ENCODE results near the gene ANGEL2. TPM values are rescaled to one million over a fixed set of nuclear protein-coding genes. Genes with fewer than 3 reads are reported as not detected.

Gene ANGEL2
- 10 to 100 TPM; 44.2 to 56.4 TPM for total RNA-seq

- Mint-ChIP-seq H3K36me3 (peaks cover 25% of the 10 kb centered on the region), H3K4me1 (peaks cover 34% of the 10 kb centered on the region), H3K27ac (peak within 1 kb of the TSS; percentile 97), H3K4me3 (peak within 1 kb of the TSS; percentile 95), H3K27me3 (peaks cover 6% of the 10 kb centered on the region), H3K9me3 (ENCODE audit: low read depth) (no peaks in the 10 kb centered on the region)
- peak; percentile 98 for ATAC-seq
- peak; percentile 98 for DNase-seq
- CTCF ChIA-PET = interaction anchor here (1.0 to 1.5 kb wide), 5 partner anchors 10 to 560 kb away, joined by 3 read pairs; no protein-coding TSS in a partner anchor
Observed at GRCh38 chr1:213015099-213016050, at the start of gene ANGEL2. ANGEL2 (minus strand) TSS chr1:213015867; CDS start chr1:213015671, 196 bp downstream.

GRCh38 chr1:213061263-213061662 lies 45.6 kb upstream of the ANGEL2 start:
- peaks cover 6% of the 10 kb centered on the region for H3K36me3 Mint-ChIP-seq
- H3K4me1 Mint-ChIP-seq = no peaks in the 10 kb centered on the region
- no peak overlapping the region for H3K4me3 Mint-ChIP-seq
- H3K27ac Mint-ChIP-seq = no peak overlapping the region
- peaks cover 2% of the 10 kb centered on the region for H3K9me3 Mint-ChIP-seq (ENCODE audit: low read depth)
- no peaks in the 10 kb centered on the region for H3K27me3 Mint-ChIP-seq
- DNase-seq = no peak
- ATAC-seq = no peak
- CTCF ChIA-PET = no interaction called here

GRCh38 chr1:213060836-213061235 lies 45.2 kb upstream of the ANGEL2 start:
- CTCF ChIA-PET = no interaction called here

GRCh38 chr1:213057264-213058059 lies 41.8 kb upstream of the ANGEL2 start:
- Mint-ChIP-seq H3K36me3 (peaks cover 11% of the 10 kb centered on the region), H3K4me3 (no peak overlapping the region), H3K27ac (no peak overlapping the region), H3K9me3 (ENCODE audit: low read depth) (peaks cover 2% of the 10 kb centered on the region), H3K27me3 (no peaks in the 10 kb centered on the region), H3K4me1 (peaks cover 11% of the 10 kb centered on the region)
- DNase-seq = no peak
- no peak for ATAC-seq
- CTCF ChIA-PET = no interaction called here

More at GRCh38 chr1:213060836-213061235, 45.2 kb upstream of the ANGEL2 start:
- DNase-seq (no peak), ATAC-seq (no peak)
- no peaks in the 10 kb centered on the region for H3K4me1 Mint-ChIP-seq
- H3K9me3 Mint-ChIP-seq (ENCODE audit: low read depth) = peaks cover 2% of the 10 kb centered on the region
- no peak overlapping the region for H3K27ac Mint-ChIP-seq
- no peak overlapping the region for H3K4me3 Mint-ChIP-seq
- no peaks in the 10 kb centered on the region for H3K27me3 Mint-ChIP-seq
- peaks cover 6% of the 10 kb centered on the region for H3K36me3 Mint-ChIP-seq

- peaks cover 19% of the 10 kb centered on the region for H3K4me1 Mint-ChIP-seq
- H3K9me3 Mint-ChIP-seq (ENCODE audit: low read depth) = peaks cover 2% of the 10 kb centered on the region
- no peak overlapping the region for H3K27ac Mint-ChIP-seq
- H3K27me3 Mint-ChIP-seq = no peaks in the 10 kb centered on the region
- H3K36me3 Mint-ChIP-seq = peaks cover 12% of the 10 kb centered on the region
- CTCF ChIA-PET = no interaction called here
- ATAC-seq = no peak
- no peak for DNase-seq
- H3K4me3 Mint-ChIP-seq = no peak overlapping the region
Observed at GRCh38 chr1:213055767-213056166, 40.1 kb upstream of the ANGEL2 start.

- peaks cover 8% of the 10 kb centered on the region for H3K9me3 Mint-ChIP-seq (ENCODE audit: low read depth)
Observed at GRCh38 chr1:213054733-213055591, 39.3 kb upstream of the ANGEL2 start.

GRCh38 chr1:213054142-213054541 lies 38.5 kb upstream of the ANGEL2 start:
- Mint-ChIP-seq H3K36me3 (peaks cover 19% of the 10 kb centered on the region), H3K27me3 (peaks cover 2% of the 10 kb centered on the region), H3K4me1 (peaks cover 28% of the 10 kb centered on the region), H3K4me3 (no peak overlapping the region), H3K9me3 (ENCODE audit: low read depth) (peaks cover 7% of the 10 kb centered on the region), H3K27ac (no peak overlapping the region)
- DNase-seq (no peak), ATAC-seq (no peak)
- CTCF ChIA-PET = no interaction called here

More at GRCh38 chr1:213054733-213055591, 39.3 kb upstream of the ANGEL2 start:
- ATAC-seq (no peak), DNase-seq (no peak)
- Mint-ChIP-seq H3K36me3 (peaks cover 20% of the 10 kb centered on the region), H3K4me3 (no peak overlapping the region), H3K27ac (no peak overlapping the region), H3K27me3 (no peaks in the 10 kb centered on the region), H3K4me1 (peaks cover 28% of the 10 kb centered on the region)
- CTCF ChIA-PET = no interaction called here

GRCh38 chr1:213053455-213053854 lies 37.8 kb upstream of the ANGEL2 start:
- ATAC-seq (no peak), DNase-seq (no peak)
- Mint-ChIP-seq H3K36me3 (peaks cover 19% of the 10 kb centered on the region), H3K4me3 (no peak overlapping the region), H3K4me1 (peaks cover 28% of the 10 kb centered on the region), H3K27me3 (peaks cover 4% of the 10 kb centered on the region), H3K9me3 (ENCODE audit: low read depth) (peaks cover 6% of the 10 kb centered on the region), H3K27ac (no peak overlapping the region)
- CTCF ChIA-PET = no interaction called here

- Mint-ChIP-seq H3K27me3 (peaks cover 11% of the 10 kb centered on the region), H3K4me1 (peaks cover 28% of the 10 kb centered on the region), H3K4me3 (peak overlapping the region; percentile 91), H3K9me3 (ENCODE audit: low read depth) (peaks cover 6% of the 10 kb centered on the region), H3K27ac (peak overlapping the region; percentile 88), H3K36me3 (peaks cover 19% of the 10 kb centered on the region)
- CTCF ChIA-PET = interaction anchor here (1.3 to 1.8 kb wide), 2 partner anchors 19 to 49 kb away, joined by 4 to 7 read pairs; no protein-coding TSS in a partner anchor
- no peak for ATAC-seq
- no peak for DNase-seq
Observed at GRCh38 chr1:213051881-213052202, 36.2 kb upstream of the ANGEL2 start.

- peak; percentile 90 for DNase-seq
- CTCF ChIA-PET = interaction anchor here (1.0 to 1.8 kb wide), 3 partner anchors 19 to 48 kb away, joined by 3 to 7 read pairs (median 4); no protein-coding TSS in a partner anchor
- peaks cover 28% of the 10 kb centered on the region for H3K4me1 Mint-ChIP-seq
- H3K27ac Mint-ChIP-seq = peak within 1 kb of the TSS; percentile 88
- ATAC-seq = peak; percentile 98
- H3K36me3 Mint-ChIP-seq = peaks cover 19% of the 10 kb centered on the region
- H3K27me3 Mint-ChIP-seq = peaks cover 11% of the 10 kb centered on the region
- peak within 1 kb of the TSS; percentile 91 for H3K4me3 Mint-ChIP-seq
- peaks cover 6% of the 10 kb centered on the region for H3K9me3 Mint-ChIP-seq (ENCODE audit: low read depth)
Observed at GRCh38 chr1:213051127-213051880, 35.6 kb upstream of the ANGEL2 start, which contains the start of gene RPS6KC1. RPS6KC1 (plus strand) TSS chr1:213051241; CDS start chr1:213051405, 164 bp downstream.

GRCh38 chr1:213050745-213051126 lies 35.1 kb upstream of the ANGEL2 start:
- H3K4me1 Mint-ChIP-seq = peaks cover 27% of the 10 kb centered on the region
- ATAC-seq (peak; percentile 46), DNase-seq (no peak)
- CTCF ChIA-PET = interaction anchor here (1.0 to 1.8 kb wide), 3 partner anchors 20 to 47 kb away, joined by 3 to 7 read pairs (median 4); no protein-coding TSS in a partner anchor
- peak overlapping the region; percentile 91 for H3K4me3 Mint-ChIP-seq
- H3K9me3 Mint-ChIP-seq (ENCODE audit: low read depth) = peaks cover 6% of the 10 kb centered on the region
- peak overlapping the region; percentile 88 for H3K27ac Mint-ChIP-seq
- H3K27me3 Mint-ChIP-seq = peaks cover 11% of the 10 kb centered on the region
- peaks cover 19% of the 10 kb centered on the region for H3K36me3 Mint-ChIP-seq

- Mint-ChIP-seq H3K27me3 (peaks cover 15% of the 10 kb centered on the region), H3K36me3 (peaks cover 16% of the 10 kb centered on the region), H3K27ac (no peak overlapping the region), H3K4me3 (no peak overlapping the region), H3K9me3 (ENCODE audit: low read depth) (peaks cover 6% of the 10 kb centered on the region), H3K4me1 (peaks cover 26% of the 10 kb centered on the region)
- CTCF ChIA-PET = no interaction called here
- ATAC-seq (no peak), DNase-seq (no peak)
Observed at GRCh38 chr1:213049232-213049631, 33.6 kb upstream of the ANGEL2 start.

All from activated CD8-positive, alpha-beta memory T cell treated with anti-CD3 and anti-CD28 coated beads, Interleukin-2, amount 10 ng/mL, durations not matched to agents 7 days and 5 days (primary cell).